Endodermal cell (in vitro differentiated cells): ENCODE measurements around the gene NEGR1. TPM values are rescaled to one million over a fixed set of nuclear protein-coding genes. Genes with fewer than 3 reads are reported as not detected.

Experiments
- DNase-seq: peaks from one replicate; pipeline ENCODE4 v3.0.0-alpha.2; 2017
- H3K27ac ChIP-seq: 2 replicates; pipeline ENCODE4 v1.5.1; 2013; ENCODE audit warnings: mild to moderate bottlenecking, low read depth, low read length, moderate library complexity
- H3K27me3 ChIP-seq: 2 replicates; pipeline ENCODE4 v1.6.1; 2013; ENCODE audit warnings: mild to moderate bottlenecking, low read length, moderate library complexity; ENCODE audit not compliant: insufficient read depth, control insufficient read depth, poor library complexity, severe bottlenecking
- H3K36me3 ChIP-seq: 2 replicates; pipeline ENCODE4 v1.7.0; 2013; ENCODE audit warnings: mild to moderate bottlenecking, low read length, moderate library complexity; ENCODE audit not compliant: control insufficient read depth, insufficient read depth
- H3K4me1 ChIP-seq: one replicate; pipeline ENCODE4 v1.7.0; 2013; ENCODE audit warnings: low read length; ENCODE audit not compliant: control insufficient read depth, insufficient read depth
- H3K4me3 ChIP-seq: 2 replicates; pipeline ENCODE4 v1.5.1; 2013; ENCODE audit warnings: mild to moderate bottlenecking, low read length, moderate library complexity
- H3K9ac ChIP-seq: 2 replicates; pipeline ENCODE4 v1.6.1; 2013; ENCODE audit warnings: mild to moderate bottlenecking, low read length, moderate library complexity; ENCODE audit not compliant: poor library complexity, severe bottlenecking; ENCODE audit errors: extremely low read depth
- H3K9me3 ChIP-seq: 2 replicates; pipeline ENCODE4 v1.6.1; 2013; ENCODE audit warnings: mild to moderate bottlenecking, low read length, moderate library complexity; ENCODE audit not compliant: control insufficient read depth
- H3K27ac Mint-ChIP-seq: 2 replicates; pipeline ENCODE4 v1.8.0; 2020; ENCODE audit warnings: mixed read lengths
- H3K27me3 Mint-ChIP-seq: 2 replicates; pipeline ENCODE4 v1.8.0; 2021; ENCODE audit warnings: mild to moderate bottlenecking, mixed read lengths; ENCODE audit not compliant: insufficient read depth
- H3K36me3 Mint-ChIP-seq: 2 replicates; pipeline ENCODE4 v1.8.0; 2020; ENCODE audit warnings: low read depth, mixed read lengths
- H3K4me1 Mint-ChIP-seq: 2 replicates; pipeline ENCODE4 v1.8.0; 2020; ENCODE audit warnings: mixed read lengths
- H3K4me3 Mint-ChIP-seq: 2 replicates; pipeline ENCODE4 v1.8.0; 2020; ENCODE audit warnings: mild to moderate bottlenecking, moderate library complexity, mixed read lengths
- H3K9me3 Mint-ChIP-seq: 2 replicates; pipeline ENCODE4 v1.8.0; 2020; ENCODE audit warnings: mild to moderate bottlenecking, mixed read lengths
- whole genome bisulfite sequencing, 2 experiments: methylation state at CpG; one replicate each; pipeline versions ENCODE4 v1.1.5 to v1.1.7; 2013; ENCODE audit warnings: missing lambda C conversion rate in 2 of 2, mixed read lengths in 1 of 2; ENCODE audit not compliant: insufficient coverage in 1 of 2, insufficient read length in 1 of 2; 5-methylcytosine and 5-hydroxymethylcytosine counted together
- total RNA-seq, 2 donors: library from RNA; stranded (reverse); fragmentation: NEBNext Ultra II Directional in 1 of 2; extraction: Animal tissue kit (Norgen Biotek cat#: 25700) in 1 of 2; gene quantifications; 2 replicates in 1 of 2; 3 replicates in 1 of 2; pipeline ENCODE4 v1.2.1, GENCODE V29; 2021
- TF ChIP-seq, protein P1 (sequence below): fragments of 200-600 bp; sonication (generic); conservative IDR thresholded peaks from 2 replicates; pipeline ENCODE4 v1.5.0; 2021; ENCODE audit warnings: antibody characterized with exemption, mild to moderate bottlenecking

NEGR1 gene
- total RNA-seq, 2 donors from 2014 or later: 1.5 to 2.1 TPM

DNA sequence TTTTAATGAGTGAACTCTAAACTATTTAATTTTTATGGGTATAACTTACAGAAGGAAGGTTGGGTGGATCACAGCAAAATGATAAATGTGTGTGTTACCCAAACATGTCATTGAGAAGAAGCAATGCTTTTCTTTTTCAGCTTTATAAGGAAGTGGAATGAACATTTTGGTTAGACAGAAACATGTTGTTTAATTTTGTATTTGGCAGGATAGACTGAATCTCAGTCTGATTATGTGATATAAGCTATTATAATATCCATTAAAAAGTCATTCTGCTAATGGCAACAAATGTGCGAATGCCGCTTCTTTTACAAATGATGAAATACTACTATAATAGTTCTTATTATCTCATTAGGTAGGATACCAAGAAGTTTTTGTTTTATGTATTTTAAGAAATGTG is 919.6 kb downstream of the NEGR1 start:
- Histone ChIP-seq H3K36me3 (no peaks in the 10 kb centered on the region), H3K4me1 (no peaks in the 10 kb centered on the region), H3K27ac (no peak overlapping the region), H3K9ac (no peak overlapping the region), H3K4me3 (no peak overlapping the region), H3K27me3 (no peaks in the 10 kb centered on the region), H3K9me3 (no peaks in the 10 kb centered on the region)
- Mint-ChIP-seq H3K9me3 (no peaks in the 10 kb centered on the region), H3K4me3 (no peak overlapping the region), H3K36me3 (no peaks in the 10 kb centered on the region), H3K27me3 (no peaks in the 10 kb centered on the region), H3K27ac (no peak overlapping the region), H3K4me1 (no peaks in the 10 kb centered on the region)
- no CpG with 5 or more reads among the region's 2 CpGs for WGBS, 2 experiments
- TF ChIP-seq, protein P1, sequence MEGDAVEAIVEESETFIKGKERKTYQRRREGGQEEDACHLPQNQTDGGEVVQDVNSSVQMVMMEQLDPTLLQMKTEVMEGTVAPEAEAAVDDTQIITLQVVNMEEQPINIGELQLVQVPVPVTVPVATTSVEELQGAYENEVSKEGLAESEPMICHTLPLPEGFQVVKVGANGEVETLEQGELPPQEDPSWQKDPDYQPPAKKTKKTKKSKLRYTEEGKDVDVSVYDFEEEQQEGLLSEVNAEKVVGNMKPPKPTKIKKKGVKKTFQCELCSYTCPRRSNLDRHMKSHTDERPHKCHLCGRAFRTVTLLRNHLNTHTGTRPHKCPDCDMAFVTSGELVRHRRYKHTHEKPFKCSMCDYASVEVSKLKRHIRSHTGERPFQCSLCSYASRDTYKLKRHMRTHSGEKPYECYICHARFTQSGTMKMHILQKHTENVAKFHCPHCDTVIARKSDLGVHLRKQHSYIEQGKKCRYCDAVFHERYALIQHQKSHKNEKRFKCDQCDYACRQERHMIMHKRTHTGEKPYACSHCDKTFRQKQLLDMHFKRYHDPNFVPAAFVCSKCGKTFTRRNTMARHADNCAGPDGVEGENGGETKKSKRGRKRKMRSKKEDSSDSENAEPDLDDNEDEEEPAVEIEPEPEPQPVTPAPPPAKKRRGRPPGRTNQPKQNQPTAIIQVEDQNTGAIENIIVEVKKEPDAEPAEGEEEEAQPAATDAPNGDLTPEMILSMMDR: no peak
- no peak for DNase-seq

DNA sequence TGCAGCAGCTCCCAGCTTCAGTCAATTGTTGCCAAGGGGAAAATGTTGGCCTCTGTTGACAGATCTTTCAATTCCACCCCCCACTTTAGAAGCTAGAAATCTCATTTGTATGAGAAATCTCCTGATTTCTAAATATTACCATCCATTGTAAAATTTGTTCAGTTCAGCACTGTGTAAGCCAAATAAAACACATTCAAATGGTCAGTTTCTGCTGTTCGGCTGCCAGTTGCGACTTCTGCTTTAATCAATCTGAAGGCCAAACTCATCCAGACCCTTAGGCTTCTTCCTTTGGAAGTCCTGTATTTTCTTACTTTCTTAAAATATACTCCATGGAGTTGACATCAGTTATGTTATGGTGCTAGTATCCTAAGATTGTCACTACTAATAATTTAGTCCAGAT is 920.3 kb downstream of the NEGR1 start:
- H3K4me1 Mint-ChIP-seq: no peaks in the 10 kb centered on the region
- no peak for DNase-seq
- H3K36me3 ChIP-seq: no peaks in the 10 kb centered on the region
- H3K4me3 ChIP-seq: no peak overlapping the region
- no peak overlapping the region for H3K4me3 Mint-ChIP-seq
- no peak overlapping the region for H3K27ac ChIP-seq
- 96 to 100% methylated on average over 2 of the region's 2 CpGs for WGBS, 2 experiments
- H3K9me3 Mint-ChIP-seq: no peaks in the 10 kb centered on the region
- H3K9ac ChIP-seq: no peak overlapping the region
- no peaks in the 10 kb centered on the region for H3K9me3 ChIP-seq
- TF ChIP-seq, protein P1: no peak
- H3K4me1 ChIP-seq: no peaks in the 10 kb centered on the region
- no peak overlapping the region for H3K27ac Mint-ChIP-seq
- H3K27me3 ChIP-seq: no peaks in the 10 kb centered on the region
- H3K36me3 Mint-ChIP-seq: no peaks in the 10 kb centered on the region
- no peaks in the 10 kb centered on the region for H3K27me3 Mint-ChIP-seq

DNA sequence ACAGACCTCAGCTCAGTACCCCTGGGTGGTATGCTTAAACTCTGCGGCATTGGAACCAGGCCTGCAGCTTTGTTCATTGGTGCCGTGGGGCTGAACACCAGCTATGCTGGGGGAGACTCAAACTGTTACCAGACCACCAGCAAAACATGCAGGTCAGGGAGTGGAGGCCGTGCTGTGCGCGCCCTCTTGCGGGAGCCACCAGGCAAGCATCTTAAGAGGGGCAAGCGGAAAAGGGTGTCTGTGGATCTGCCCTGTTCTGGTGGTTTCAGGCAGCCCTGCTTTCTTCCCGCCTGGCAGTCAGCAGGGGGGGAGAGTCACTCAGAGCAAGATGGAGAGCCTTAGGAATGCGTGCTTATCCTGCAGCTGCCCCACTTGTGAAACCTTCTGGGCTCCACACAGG is 924.6 kb downstream of the NEGR1 start:
- no peaks in the 10 kb centered on the region for H3K4me1 ChIP-seq
- TF ChIP-seq, protein P1: peak; percentile 74
- no peak overlapping the region for H3K4me3 ChIP-seq
- 85 to 93% methylated on average over 8 to 9 of the region's 9 CpGs for WGBS, 2 experiments
- no peaks in the 10 kb centered on the region for H3K9me3 Mint-ChIP-seq
- no peaks in the 10 kb centered on the region for H3K4me1 Mint-ChIP-seq
- no peaks in the 10 kb centered on the region for H3K27me3 Mint-ChIP-seq
- no peak overlapping the region for H3K9ac ChIP-seq
- no peaks in the 10 kb centered on the region for H3K27me3 ChIP-seq
- no peak overlapping the region for H3K27ac ChIP-seq
- no peak overlapping the region for H3K4me3 Mint-ChIP-seq
- peak; percentile 89 for DNase-seq
- no peaks in the 10 kb centered on the region for H3K9me3 ChIP-seq
- H3K36me3 ChIP-seq: no peaks in the 10 kb centered on the region
- H3K27ac Mint-ChIP-seq: no peak overlapping the region
- H3K36me3 Mint-ChIP-seq: no peaks in the 10 kb centered on the region
